Raji (cell line): Measurements from ENCODE around the gene LIMS2.

Experiments
- POLR2A ChIP-seq: IDR thresholded peaks from 2 replicates; pipeline ENCODE4 v1.6.1; 2011; ENCODE audit warnings: low read depth, low read length, control low read depth; ENCODE audit not compliant: insufficient read depth

The LIMS2 gene

GRCh38 chr2:127688405-127688804, 13.1 kb upstream of the LIMS2 start:
- TF ChIP-seq POLR2A = no peak

- TF ChIP-seq POLR2A = no peak
These were observed 10.2 kb upstream of the LIMS2 start for GRCh38 chr2:127685410-127686080.

GRCh38 chr2:127683757-127684156, 8.4 kb upstream of the LIMS2 start:
- no peak for TF ChIP-seq POLR2A

GRCh38 chr2:127683056-127683455, 7.7 kb upstream of the LIMS2 start:
- no peak for TF ChIP-seq POLR2A

GRCh38 chr2:127681976-127682857, 6.9 kb upstream of the LIMS2 start:
- no peak for TF ChIP-seq POLR2A

GRCh38 chr2:127681288-127681804, 6.0 kb upstream of the LIMS2 start:
- no peak for TF ChIP-seq POLR2A

- TF ChIP-seq POLR2A = no peak
These were observed 5.5 kb upstream of the LIMS2 start for GRCh38 chr2:127680706-127681287.

GRCh38 chr2:127679680-127680361, 4.5 kb upstream of the LIMS2 start:
- TF ChIP-seq POLR2A = no peak

GRCh38 chr2:127678991-127679390, 3.7 kb upstream of the LIMS2 start:
- TF ChIP-seq POLR2A = no peak

- no peak for TF ChIP-seq POLR2A
These were observed 3.2 kb upstream of the LIMS2 start for GRCh38 chr2:127678531-127678930.

GRCh38 chr2:127676906-127677305, 1.6 kb upstream of the LIMS2 start:
- TF ChIP-seq POLR2A = no peak

GRCh38 chr2:127674241-127675209, 805 bp downstream of the LIMS2 start:
- no peak for TF ChIP-seq POLR2A

- TF ChIP-seq POLR2A = no peak
These were observed 1.9 kb downstream of the LIMS2 start for GRCh38 chr2:127673291-127674069.
